Ammon's horn (tissue), 1 donor: ENCODE data around the gene UBE2O.
A peak's percentile ranks its signal among the peaks of the same experiment; 100 is the strongest.

ENCODE experiments used
- DNase-seq: peaks from one replicate; pipeline ENCODE4 v3.0.0-alpha.2; 2016; ENCODE audit warnings: low spot score

The UBE2O gene

GRCh38 chr17:76388966-76389888 lies 63.7 kb downstream of the UBE2O start:
- no peak for DNase-seq

DNA sequence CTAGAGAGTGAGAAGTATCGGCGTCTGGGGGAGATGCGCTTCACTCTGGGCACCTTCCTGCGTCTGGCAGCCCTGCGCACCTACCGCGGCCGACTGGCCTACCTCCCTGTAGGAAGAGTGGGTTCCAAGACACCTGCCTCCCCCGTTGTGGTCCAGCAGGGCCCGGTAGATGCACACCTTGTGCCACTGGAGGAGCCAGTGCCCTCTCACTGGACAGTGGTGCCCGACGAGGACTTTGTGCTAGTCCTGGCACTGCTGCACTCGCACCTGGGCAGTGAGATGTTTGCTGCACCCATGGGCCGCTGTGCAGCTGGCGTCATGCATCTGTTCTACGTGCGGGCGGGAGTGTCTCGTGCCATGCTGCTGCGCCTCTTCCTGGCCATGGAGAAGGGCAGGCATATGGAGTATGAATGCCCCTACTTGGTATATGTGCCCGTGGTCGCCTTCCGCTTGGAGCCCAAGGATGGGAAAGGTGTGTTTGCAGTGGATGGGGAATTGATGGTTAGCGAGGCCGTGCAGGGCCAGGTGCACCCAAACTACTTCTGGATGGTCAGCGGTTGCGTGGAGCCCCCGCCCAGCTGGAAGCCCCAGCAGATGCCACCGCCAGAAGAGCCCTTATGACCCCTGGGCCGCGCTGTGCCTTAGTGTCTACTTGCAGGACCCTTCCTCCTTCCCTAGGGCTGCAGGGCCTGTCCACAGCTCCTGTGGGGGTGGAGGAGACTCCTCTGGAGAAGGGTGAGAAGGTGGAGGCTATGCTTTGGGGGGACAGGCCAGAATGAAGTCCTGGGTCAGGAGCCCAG lies 65.8 kb downstream of the UBE2O start:
- no peak for DNase-seq

GRCh38 chr17:76385892-76386786 lies 66.8 kb downstream of the UBE2O start:
- DNase-seq: peak; percentile 49

- DNase-seq: no peak
Observed at GRCh38 chr17:76384987-76385891, 67.7 kb downstream of the UBE2O start.

DNA sequence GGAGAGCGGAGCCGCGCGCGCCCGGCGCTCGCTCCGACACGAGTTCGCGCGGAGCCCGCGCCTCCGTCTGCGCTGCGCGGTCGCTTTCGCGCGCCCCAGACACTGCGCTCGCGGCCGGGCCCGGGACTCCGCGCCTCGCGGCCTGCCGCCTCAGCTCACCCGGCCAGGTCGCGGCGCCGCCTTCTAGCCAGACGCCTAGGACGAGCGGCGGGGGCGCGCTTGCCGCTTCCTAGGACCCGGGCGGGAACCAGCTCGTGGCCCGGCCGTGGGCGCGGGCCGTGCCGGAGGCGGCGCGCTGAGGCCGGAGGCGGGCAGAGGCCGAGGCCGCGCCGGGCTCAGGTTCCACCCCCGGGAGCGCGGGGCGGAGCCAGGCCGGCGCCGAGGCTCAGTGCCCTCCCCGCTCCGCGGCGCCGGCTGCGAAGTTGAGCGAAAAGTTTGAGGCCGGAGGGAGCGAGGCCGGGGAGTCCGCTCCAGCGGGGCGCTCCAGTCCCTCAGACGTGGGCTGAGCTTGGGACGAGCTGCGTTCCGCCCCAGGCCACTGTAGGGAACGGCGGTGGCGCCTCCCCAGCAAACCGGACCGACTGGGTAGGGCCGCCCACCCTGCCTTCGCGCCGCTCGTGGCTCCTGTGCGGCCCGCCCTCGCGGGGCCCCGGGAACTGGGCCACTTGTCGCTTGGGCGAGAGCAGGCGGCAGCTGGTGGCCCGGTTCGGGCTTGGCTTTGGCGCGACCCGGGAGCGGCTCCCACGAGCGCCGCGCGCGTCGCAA lies 68.5 kb downstream of the UBE2O start, which contains the start of gene SPHK1:
Gene SPHK1 (plus strand): TSS at position 388 of the 765 bp plus-strand sequence. CDS start 1,036 bp downstream, outside the sequence.
- DNase-seq: peak; percentile 27

- no peak for DNase-seq
Observed at GRCh38 chr17:76383546-76384221, 69.3 kb downstream of the UBE2O start.

DNA sequence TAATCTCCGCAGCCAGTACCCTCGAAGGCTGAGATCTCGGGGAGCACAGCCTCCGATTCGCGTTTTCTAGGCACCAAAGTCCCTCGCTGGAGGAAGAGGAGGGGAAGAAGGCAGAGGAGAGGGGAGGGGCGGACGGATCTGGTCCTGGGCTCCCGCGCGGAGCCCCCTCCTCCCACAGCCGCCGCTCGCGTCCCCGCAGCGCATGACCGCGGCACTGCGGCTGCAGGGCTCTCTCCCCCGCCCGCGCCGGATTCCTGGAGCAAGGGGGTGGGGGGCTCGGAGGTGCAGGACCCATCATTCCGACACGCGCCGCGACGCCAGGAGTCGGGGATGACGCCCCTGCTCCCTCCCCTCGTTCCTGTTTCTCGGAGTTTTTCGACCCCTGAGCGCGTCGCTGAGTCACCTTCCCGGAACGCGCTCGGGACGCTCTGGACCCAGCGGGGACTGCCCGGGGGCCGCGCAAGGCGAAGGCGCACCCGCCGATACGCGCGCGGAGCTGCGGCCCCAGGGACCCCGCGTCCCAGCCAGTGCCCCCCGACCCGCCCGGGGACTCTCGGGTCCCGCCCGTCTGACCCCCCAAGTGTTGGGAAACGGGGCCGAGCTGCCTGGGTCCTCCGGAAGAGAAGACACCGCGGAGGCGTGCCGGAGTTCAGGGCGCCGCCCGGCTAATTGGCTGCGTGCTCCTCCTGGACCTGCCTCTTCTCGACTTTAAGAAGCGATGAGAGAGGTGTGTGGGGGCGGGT lies 70.0 kb downstream of the UBE2O start:
- no peak for DNase-seq

DNA sequence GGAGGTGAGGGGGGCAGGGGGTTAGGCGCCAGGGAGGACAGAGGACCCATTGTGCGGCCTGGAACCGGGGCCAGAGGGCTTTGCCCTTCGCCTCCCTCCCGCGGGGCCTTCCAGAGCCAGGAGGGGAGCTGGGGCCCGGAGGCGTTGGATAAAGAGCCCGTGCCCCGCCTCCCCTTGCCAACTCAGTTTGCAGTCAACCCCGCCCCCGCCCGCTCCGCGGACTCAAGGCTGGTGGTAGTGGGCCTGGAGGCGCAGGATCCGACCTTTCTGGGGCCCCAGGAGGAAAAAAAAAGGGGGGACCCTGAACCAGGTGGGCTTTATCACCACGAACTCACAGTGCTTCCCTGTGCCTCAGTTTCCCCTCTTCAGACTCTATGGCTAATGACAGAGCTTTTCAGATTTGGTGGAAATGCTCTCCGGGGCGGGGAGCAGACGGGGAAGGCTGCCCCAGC lies 70.6 kb downstream of the UBE2O start:
- DNase-seq: no peak

GRCh38 chr17:76381633-76382350 lies 71.2 kb downstream of the UBE2O start:
- DNase-seq: no peak

DNA sequence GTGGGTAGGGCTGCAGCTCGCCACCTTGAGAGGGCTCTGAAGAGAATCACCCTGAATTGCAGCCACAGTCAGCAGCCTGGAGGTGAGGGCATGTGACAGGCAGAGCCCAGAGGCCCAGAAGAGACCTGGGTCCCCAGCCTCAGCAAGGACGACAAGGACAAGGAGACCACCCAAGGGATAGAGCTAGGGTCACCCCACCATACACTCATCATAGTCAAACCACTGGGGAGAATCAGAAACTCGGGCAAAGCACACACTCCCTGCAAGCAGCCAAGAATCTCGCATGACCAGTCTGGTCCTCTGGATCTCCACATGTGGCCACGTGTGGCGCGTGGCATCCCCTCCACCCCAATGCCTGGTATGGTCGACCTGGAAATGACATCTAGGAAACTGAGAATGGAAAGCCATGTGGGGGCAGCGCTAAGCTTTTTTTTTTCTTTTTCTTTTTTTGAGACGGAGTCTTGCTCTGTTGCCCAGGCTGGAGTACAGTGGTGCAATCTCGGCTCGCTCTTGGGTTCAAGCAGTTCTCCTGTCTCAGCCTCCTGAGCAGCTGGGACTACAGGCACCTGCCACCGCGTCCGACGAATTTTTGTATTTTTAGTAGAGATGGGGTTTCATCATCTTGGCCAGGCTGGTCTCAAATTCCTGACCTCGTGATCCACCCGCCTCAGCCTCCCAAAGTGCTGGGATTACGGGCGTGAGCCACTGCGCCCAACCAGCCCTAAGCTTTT lies 73.1 kb downstream of the UBE2O start:
- no peak for DNase-seq

DNA sequence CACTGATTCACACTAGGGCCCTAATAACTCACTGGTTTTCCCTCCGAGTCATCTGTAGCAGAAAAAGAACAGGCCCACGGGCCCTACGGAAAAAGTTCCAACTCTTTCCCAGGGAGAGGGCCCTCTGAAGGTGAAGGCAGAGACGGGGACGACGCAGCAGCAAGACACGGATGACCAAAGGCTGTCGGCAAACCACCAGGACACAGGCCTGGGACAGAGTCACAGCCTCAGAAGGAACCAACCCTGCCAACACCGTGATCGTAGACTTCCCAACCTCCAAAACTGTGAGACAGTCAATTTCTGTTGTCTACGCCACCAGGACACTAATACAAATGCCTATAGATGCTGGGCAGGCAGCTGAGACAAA lies 73.7 kb downstream of the UBE2O start:
- no peak for DNase-seq

DNA sequence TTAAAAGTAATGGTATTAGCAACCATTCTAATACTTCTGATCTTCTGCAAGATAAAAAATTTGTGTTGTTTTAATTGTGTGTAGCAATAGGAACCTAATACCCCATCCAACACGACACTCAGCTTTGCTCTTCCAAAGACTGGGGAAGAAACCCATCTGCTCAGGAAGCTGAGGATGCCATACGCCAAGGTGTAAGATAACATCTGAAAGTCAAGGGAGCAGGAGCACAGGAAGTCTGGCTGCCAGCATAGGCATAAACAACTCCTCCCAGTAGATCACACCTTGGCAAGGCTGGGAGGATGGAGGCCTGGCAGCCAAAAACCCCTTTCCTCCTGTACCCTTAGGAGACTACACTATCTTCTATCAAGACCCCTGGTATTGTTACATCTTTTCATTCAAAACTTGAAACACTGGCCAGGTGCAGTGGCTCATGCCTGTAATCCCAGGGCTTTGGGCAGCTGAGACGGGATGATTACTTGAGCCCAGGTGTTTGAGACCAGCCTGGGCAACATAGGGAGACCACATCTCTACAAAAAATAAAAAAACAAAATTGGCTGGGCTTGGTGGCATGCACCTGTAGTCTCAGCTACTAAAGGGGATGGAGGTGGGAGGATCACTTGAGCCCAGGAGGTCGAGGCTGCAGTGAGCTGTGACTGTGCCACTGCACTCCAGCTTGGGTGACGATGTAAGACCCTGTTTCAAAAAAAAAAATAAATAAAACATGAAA lies 74.2 kb downstream of the UBE2O start:
- no peak for DNase-seq

DNA sequence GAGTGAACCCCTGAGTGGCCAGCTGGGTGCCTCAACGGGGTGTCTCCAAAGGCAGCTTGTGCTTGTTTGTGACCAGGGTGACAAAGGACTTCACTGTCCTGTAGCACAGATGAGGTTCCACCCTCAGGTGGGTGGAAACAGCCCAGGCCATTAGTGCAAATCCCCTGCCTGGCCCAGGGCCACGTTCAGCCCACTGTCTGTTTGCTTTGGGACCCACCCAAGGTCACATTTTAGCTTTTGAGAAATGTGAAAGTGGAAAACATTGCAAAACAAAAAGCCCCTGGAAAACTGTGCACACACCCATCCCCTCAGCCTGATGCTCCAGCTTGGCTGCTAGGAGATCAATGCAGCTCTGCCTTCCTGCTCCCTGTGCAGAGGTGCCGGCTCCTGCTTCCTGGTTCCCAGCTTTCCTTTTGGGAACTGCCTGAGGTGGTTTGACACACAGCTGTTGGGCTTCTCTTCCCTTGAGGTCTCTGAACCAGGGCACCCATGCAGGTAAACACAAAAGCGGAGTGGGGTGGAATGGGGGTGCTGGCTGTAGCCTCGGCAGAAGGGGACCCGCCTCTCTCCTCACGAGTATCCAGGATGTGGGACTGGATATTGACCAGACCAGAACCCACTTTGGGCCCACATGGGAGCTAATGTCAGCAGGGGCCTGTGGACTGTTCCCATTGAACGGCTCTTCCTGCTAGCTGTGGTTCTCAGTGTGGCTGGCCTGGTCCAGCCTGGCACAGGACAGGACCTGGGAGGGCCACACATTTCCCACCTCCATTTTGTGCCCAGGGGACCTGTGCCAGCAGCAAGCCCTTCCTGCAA lies 76.4 kb downstream of the UBE2O start:
- no peak for DNase-seq

GRCh38 chr17:76371656-76372628 lies 81.0 kb downstream of the UBE2O start:
- DNase-seq: no peak
